Measurements from ENCODE around the gene SMARCA2.

GRCh38 chr9:2093920-2094597 is 78.9 kb downstream of the SMARCA2 start:
- TF ChIP-seq CTCF (IDR thresholded peaks at IDR 0.05) (no peak), POLR2A (IDR thresholded peaks at IDR 0.05) (no peak)

All from adrenal gland (tissue), 5 donors.